PC-9 (cell line): Measurements from ENCODE around the gene IDNK.

Experiments
- EZH2 ChIP-seq: fragments of 200-600 bp; sonication (generic); IDR thresholded peaks from 2 replicates; pipeline ENCODE4 v1.8.0; 2017; ENCODE audit warnings: antibody characterized with exemption, low read depth
- TF ChIP-seq, protein P1 (sequence below): fragments of 200-600 bp; sonication (generic); conservative IDR thresholded peaks from 2 replicates; pipeline ENCODE4 v1.6.1; 2017; ENCODE audit warnings: mixed run types, antibody characterized with exemption, mild to moderate bottlenecking, moderate library complexity

DNA sequence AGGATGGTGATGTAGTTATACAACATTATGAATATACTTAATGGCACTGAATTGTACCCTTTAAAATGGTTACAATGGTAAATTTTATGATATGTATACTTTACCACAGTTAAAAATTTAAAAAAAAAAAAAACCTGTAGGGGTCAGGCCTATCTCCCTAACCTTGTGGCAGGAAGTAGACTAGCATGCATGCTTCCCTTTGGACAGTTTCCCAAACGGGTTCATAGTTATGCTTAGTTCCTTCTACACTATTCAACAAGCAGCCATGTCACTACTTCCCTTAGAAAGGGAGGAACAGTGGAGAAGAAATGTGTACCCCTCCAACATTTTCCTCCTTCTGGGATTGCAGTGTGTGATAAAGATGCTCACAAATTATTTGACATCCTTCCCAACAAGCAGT is 32.5 kb downstream of the IDNK start:
- TF ChIP-seq, protein P1, sequence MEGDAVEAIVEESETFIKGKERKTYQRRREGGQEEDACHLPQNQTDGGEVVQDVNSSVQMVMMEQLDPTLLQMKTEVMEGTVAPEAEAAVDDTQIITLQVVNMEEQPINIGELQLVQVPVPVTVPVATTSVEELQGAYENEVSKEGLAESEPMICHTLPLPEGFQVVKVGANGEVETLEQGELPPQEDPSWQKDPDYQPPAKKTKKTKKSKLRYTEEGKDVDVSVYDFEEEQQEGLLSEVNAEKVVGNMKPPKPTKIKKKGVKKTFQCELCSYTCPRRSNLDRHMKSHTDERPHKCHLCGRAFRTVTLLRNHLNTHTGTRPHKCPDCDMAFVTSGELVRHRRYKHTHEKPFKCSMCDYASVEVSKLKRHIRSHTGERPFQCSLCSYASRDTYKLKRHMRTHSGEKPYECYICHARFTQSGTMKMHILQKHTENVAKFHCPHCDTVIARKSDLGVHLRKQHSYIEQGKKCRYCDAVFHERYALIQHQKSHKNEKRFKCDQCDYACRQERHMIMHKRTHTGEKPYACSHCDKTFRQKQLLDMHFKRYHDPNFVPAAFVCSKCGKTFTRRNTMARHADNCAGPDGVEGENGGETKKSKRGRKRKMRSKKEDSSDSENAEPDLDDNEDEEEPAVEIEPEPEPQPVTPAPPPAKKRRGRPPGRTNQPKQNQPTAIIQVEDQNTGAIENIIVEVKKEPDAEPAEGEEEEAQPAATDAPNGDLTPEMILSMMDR, result no peak
- TF ChIP-seq EZH2, result no peak
